MM.1S (cell line): Measurements from ENCODE around the gene SURF2.

Experiments used
- DNase-seq: peaks from one replicate; pipeline ENCODE4 v3.0.0-alpha.2; 2015
- H2AFZ ChIP-seq: fragments of 300-600 bp; sonication (generic); 2 replicates; pipeline ENCODE4 v1.6.0; 2016; ENCODE audit warnings: antibody characterized with exemption, low read length
- H3F3A ChIP-seq: fragments of 300-600 bp; sonication (generic); 2 replicates; pipeline ENCODE4 v1.6.1; 2016; ENCODE audit warnings: mild to moderate bottlenecking, antibody characterized with exemption, low read length, moderate library complexity, mixed read lengths; ENCODE audit not compliant: insufficient read depth
- H3K27ac ChIP-seq: fragments of 300-600 bp; sonication (generic); 2 replicates; pipeline ENCODE4 v1.5.1; 2016; ENCODE audit warnings: mild to moderate bottlenecking, low read length
- H3K27me3 ChIP-seq: fragments of 300-600 bp; sonication (generic); replicated peaks from 2 replicates; pipeline ENCODE4 v1.6.0; 2016; ENCODE audit warnings: low read length; ENCODE audit not compliant: insufficient read depth
- H3K36me3 ChIP-seq: fragments of 300-600 bp; sonication (generic); replicated peaks from 2 replicates; pipeline ENCODE4 v1.6.1; 2016; ENCODE audit warnings: mild to moderate bottlenecking, low read length, mixed read lengths; ENCODE audit not compliant: insufficient read depth
- H3K4me1 ChIP-seq: fragments of 300-600 bp; sonication (generic); 2 replicates; pipeline ENCODE4 v1.6.1; 2016; ENCODE audit warnings: low read length, mixed read lengths
- H3K4me2 ChIP-seq: fragments of 300-600 bp; sonication (generic); 2 replicates; pipeline ENCODE4 v1.6.0; 2016; ENCODE audit warnings: low read depth, low read length
- H3K4me3 ChIP-seq: fragments of 300-600 bp; sonication (generic); 2 replicates; pipeline ENCODE4 v1.5.1; 2016; ENCODE audit warnings: low read length, mixed read lengths
- H3K79me2 ChIP-seq: fragments of 300-600 bp; sonication (generic); 2 replicates; pipeline ENCODE4 v1.6.1; 2016; ENCODE audit warnings: mixed run types, low read length, mixed read lengths
- H3K9ac ChIP-seq: fragments of 300-600 bp; sonication (generic); 2 replicates; pipeline ENCODE4 v1.6.1; 2016; ENCODE audit warnings: low read length, mixed read lengths
- H3K9me2 ChIP-seq: fragments of 300-600 bp; sonication (generic); replicated peaks from 2 replicates; pipeline ENCODE4 v1.6.1; 2016; ENCODE audit warnings: mild to moderate bottlenecking, low read length, mixed read lengths; ENCODE audit not compliant: insufficient read depth
- H3K9me3 ChIP-seq: fragments of 300-600 bp; sonication (generic); replicated peaks from 2 replicates; pipeline ENCODE4 v1.6.1; 2016; ENCODE audit warnings: mild to moderate bottlenecking, low read length, mixed read lengths; ENCODE audit not compliant: insufficient read depth
- H4K20me1 ChIP-seq: fragments of 300-600 bp; sonication (generic); 2 replicates; pipeline ENCODE4 v1.6.1; 2016; ENCODE audit warnings: mild to moderate bottlenecking, low read length, moderate library complexity, mixed read lengths; ENCODE audit not compliant: insufficient read depth
- CTCF ChIP-seq: fragments of 300-600 bp; sonication (generic); IDR thresholded peaks from 2 replicates; pipeline ENCODE4 v1.5.1; 2016; ENCODE audit warnings: antibody characterized with exemption, low read length, mixed read lengths
- EZH2 ChIP-seq: fragments of 300-600 bp; sonication (generic); optimal IDR thresholded peaks from 2 replicates; pipeline ENCODE3; 2017; ENCODE audit warnings: low read depth, mild to moderate bottlenecking, antibody characterized with exemption, low read length, mixed read lengths
- EZH2phosphoT487 ChIP-seq: fragments of 300-600 bp; sonication (generic); IDR thresholded peaks from 2 replicates; pipeline ENCODE4 v1.6.1; 2018; ENCODE audit warnings: antibody characterized with exemption, low read length

Gene SURF2

GRCh38 chr9:133362359-133363044 is 6.2 kb downstream of the SURF2 start:
- Histone ChIP-seq H3K9me2 (no peaks in the 10 kb centered on the region), H3K4me2 (no peak overlapping the region), H3K27me3 (no peaks in the 10 kb centered on the region), H3K4me1 (peaks cover 4% of the 10 kb centered on the region; the same call in 1 of the 2 replicates), H3F3A (no peaks in the 10 kb centered on the region), H4K20me1 (0 out of 2 replicates have a peak, but pooled peaks cover 8% of the 10 kb centered on the region), H2AFZ (no peak overlapping the region), H3K36me3 (peaks cover 13% of the 10 kb centered on the region; the same call in 1 of the 2 replicates), H3K79me2 (peaks cover 55% of the 10 kb centered on the region), H3K27ac (no peak overlapping the region), H3K4me3 (no peak overlapping the region), H3K9me3 (no peaks in the 10 kb centered on the region), H3K9ac (no peak overlapping the region)
- no peak for TF ChIP-seq EZH2phosphoT487
- no peak for TF ChIP-seq CTCF
- no peak for TF ChIP-seq EZH2
- no peak for DNase-seq

- Histone ChIP-seq H3K9me3 (no peaks in the 10 kb centered on the region), H3K9ac (no peak overlapping the region), H3K4me1 (no peaks in the 10 kb centered on the region), H3K27me3 (no peaks in the 10 kb centered on the region), H3K36me3 (peaks cover 13% of the 10 kb centered on the region; the same call in 1 of the 2 replicates), H3F3A (no peaks in the 10 kb centered on the region), H2AFZ (no peak overlapping the region), H3K4me3 (no peak overlapping the region), H3K27ac (no peak overlapping the region), H3K4me2 (no peak overlapping the region), H4K20me1 (peaks cover 34% of the 10 kb centered on the region; the same call in 1 of the 2 replicates), H3K9me2 (no peaks in the 10 kb centered on the region), H3K79me2 (peaks cover 73% of the 10 kb centered on the region)
- no peak for TF ChIP-seq CTCF
- no peak for DNase-seq
These were observed 10.1 kb downstream of the SURF2 start for GRCh38 chr9:133366435-133366834.

- no peak overlapping the region for H2AFZ ChIP-seq
- no peaks in the 10 kb centered on the region for H3K27me3 ChIP-seq
- H3K27ac ChIP-seq: no peak overlapping the region
- H3K36me3 ChIP-seq: peaks cover 13% of the 10 kb centered on the region; the same call in 1 of the 2 replicates
- no peaks in the 10 kb centered on the region for H3F3A ChIP-seq
- H3K4me1 ChIP-seq: no peaks in the 10 kb centered on the region
- TF ChIP-seq EZH2: no peak
- TF ChIP-seq CTCF: no peak
- no peak for TF ChIP-seq EZH2phosphoT487
- no peak overlapping the region for H3K4me2 ChIP-seq
- H4K20me1 ChIP-seq: peaks cover 38% of the 10 kb centered on the region
- no peak overlapping the region for H3K9ac ChIP-seq
- DNase-seq: no peak
- H3K9me2 ChIP-seq: no peaks in the 10 kb centered on the region
- H3K79me2 ChIP-seq: peaks cover 76% of the 10 kb centered on the region
- H3K4me3 ChIP-seq: no peak overlapping the region
- H3K9me3 ChIP-seq: no peaks in the 10 kb centered on the region
These were observed 10.9 kb downstream of the SURF2 start for GRCh38 chr9:133367221-133367620.
